PC-9 (cell line): ENCODE data around the gene OR9G1. TPM values are rescaled to one million over a fixed set of nuclear protein-coding genes. Genes with fewer than 3 reads are reported as not detected.
"Not testable (repeated sequence)": the region's sequence is repeated elsewhere in the genome, so short reads cannot be mapped to it uniquely, and the experiment has no call there.

ENCODE experiments used
- BruUV-seq: library from RNA; stranded (reverse); fragments of 400-500 nt; replicated peaks from 2 replicates; lab custom pipeline; 2021; lab: Mats Ljungman, UMichigan
- CTCF ChIA-PET: fragments of 300-600 bp; sonication (Branson Sonifier 250); formaldehyde crosslinking; loops from one replicate; lab custom pipeline; 2022; ENCODE audit warnings: antibody characterized with exemption; lab: Charles Lee
- POLR2A ChIA-PET: fragments of 300-600 bp; sonication (Branson Sonifier 250); formaldehyde crosslinking; loops from one replicate; lab custom pipeline; 2022; ENCODE audit warnings: antibody characterized with exemption; ENCODE audit not compliant: unreplicated experiment; lab: Charles Lee
- DNase-seq, 2 experiments: peaks; one replicate each; pipeline versions ENCODE4 v3.0.0 to v3.0.0-alpha.2; 2015 to 2022; ENCODE audit warnings: mixed read lengths in 1 of 2
- H2AFZ ChIP-seq: fragments of 200-600 bp; sonication (generic); 2 replicates; pipeline ENCODE4 v1.8.1; 2017; ENCODE audit warnings: antibody characterized with exemption
- H3F3A ChIP-seq: fragments of 200-600 bp; sonication (generic); 2 replicates; pipeline ENCODE4 v1.8.1; 2017; ENCODE audit warnings: antibody characterized with exemption, mild to moderate bottlenecking, low read depth; ENCODE audit not compliant: insufficient read depth
- H3K27ac ChIP-seq: fragments of 200-600 bp; sonication (generic); 2 replicates; pipeline ENCODE4 v1.6.1; 2016; ENCODE audit warnings: mixed run types
- H3K27me3 ChIP-seq: fragments of 200-600 bp; sonication (generic); 2 replicates; pipeline ENCODE4 v1.6.1; 2016; ENCODE audit warnings: low read depth, mixed run types; ENCODE audit not compliant: insufficient read depth
- H3K36me3 ChIP-seq: fragments of 200-600 bp; sonication (generic); 2 replicates; pipeline ENCODE4 v1.6.1; 2016; ENCODE audit warnings: low read depth, mixed run types
- H3K4me1 ChIP-seq: fragments of 200-600 bp; sonication (generic); replicated peaks from 2 replicates; pipeline ENCODE4 v1.6.1; 2016; ENCODE audit warnings: mixed run types; ENCODE audit not compliant: insufficient read depth
- H3K4me2 ChIP-seq: fragments of 200-600 bp; sonication (generic); 2 replicates; pipeline ENCODE4 v1.6.1; 2017; ENCODE audit warnings: mixed run types
- H3K4me3 ChIP-seq: fragments of 200-600 bp; sonication (generic); 2 replicates; pipeline ENCODE4 v1.6.1; 2016; ENCODE audit warnings: mixed run types
- H3K79me2 ChIP-seq: fragments of 200-600 bp; sonication (generic); 2 replicates; pipeline ENCODE4 v1.6.1; 2017; ENCODE audit warnings: low read depth, mixed run types
- H3K9me2 ChIP-seq: fragments of 200-600 bp; sonication (generic); 2 replicates; pipeline ENCODE4 v1.8.1; 2017; ENCODE audit warnings: mild to moderate bottlenecking; ENCODE audit not compliant: insufficient read depth
- H3K9me3 ChIP-seq: fragments of 200-600 bp; sonication (generic); 2 replicates; pipeline ENCODE4 v1.8.1; 2016; ENCODE audit warnings: low read depth; ENCODE audit not compliant: insufficient read depth
- H4K20me1 ChIP-seq: fragments of 200-600 bp; sonication (generic); 2 replicates; pipeline ENCODE4 v1.8.1; 2017; ENCODE audit not compliant: insufficient read depth
- EZH2 ChIP-seq: fragments of 200-600 bp; sonication (generic); IDR thresholded peaks from 2 replicates; pipeline ENCODE4 v1.8.0; 2017; ENCODE audit warnings: antibody characterized with exemption, low read depth
- intact Hi-C: fragments of 100-400 bp; cut with micrococcal nuclease; formaldehyde crosslinking; loops from one replicate; pipeline ENCODE4 v1.10.0; 2022; ENCODE audit not compliant: unreplicated experiment
- total RNA-seq: library from RNA; stranded (reverse); gene quantifications from 2 replicates; pipeline ENCODE4 v1.2.3, GENCODE V29; 2021
- TF ChIP-seq, protein P1 (sequence below): fragments of 200-600 bp; sonication (generic); conservative IDR thresholded peaks from 2 replicates; pipeline ENCODE4 v1.6.1; 2017; ENCODE audit warnings: mixed run types, antibody characterized with exemption, mild to moderate bottlenecking, moderate library complexity

OR9G1 gene
- total RNA-seq, 1 experiment from 2014 or later = not detected

- H3K27me3 ChIP-seq = 0 out of 2 replicates have a peak, but pooled peaks cover 8% of the 10 kb centered on the region
- no peak overlapping the region for H2AFZ ChIP-seq
- no peaks in the 10 kb centered on the region for H3K4me1 ChIP-seq
- POLR2A ChIA-PET = no interaction called here
- no peaks in the 10 kb centered on the region for H3K79me2 ChIP-seq
- no peak overlapping the region for H3K4me2 ChIP-seq
- no peak for DNase-seq
- TF ChIP-seq, protein P1, sequence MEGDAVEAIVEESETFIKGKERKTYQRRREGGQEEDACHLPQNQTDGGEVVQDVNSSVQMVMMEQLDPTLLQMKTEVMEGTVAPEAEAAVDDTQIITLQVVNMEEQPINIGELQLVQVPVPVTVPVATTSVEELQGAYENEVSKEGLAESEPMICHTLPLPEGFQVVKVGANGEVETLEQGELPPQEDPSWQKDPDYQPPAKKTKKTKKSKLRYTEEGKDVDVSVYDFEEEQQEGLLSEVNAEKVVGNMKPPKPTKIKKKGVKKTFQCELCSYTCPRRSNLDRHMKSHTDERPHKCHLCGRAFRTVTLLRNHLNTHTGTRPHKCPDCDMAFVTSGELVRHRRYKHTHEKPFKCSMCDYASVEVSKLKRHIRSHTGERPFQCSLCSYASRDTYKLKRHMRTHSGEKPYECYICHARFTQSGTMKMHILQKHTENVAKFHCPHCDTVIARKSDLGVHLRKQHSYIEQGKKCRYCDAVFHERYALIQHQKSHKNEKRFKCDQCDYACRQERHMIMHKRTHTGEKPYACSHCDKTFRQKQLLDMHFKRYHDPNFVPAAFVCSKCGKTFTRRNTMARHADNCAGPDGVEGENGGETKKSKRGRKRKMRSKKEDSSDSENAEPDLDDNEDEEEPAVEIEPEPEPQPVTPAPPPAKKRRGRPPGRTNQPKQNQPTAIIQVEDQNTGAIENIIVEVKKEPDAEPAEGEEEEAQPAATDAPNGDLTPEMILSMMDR = no peak
- TF ChIP-seq EZH2 = no peak
- no peaks in the 10 kb centered on the region for H4K20me1 ChIP-seq
- no peak overlapping the region for H3K4me3 ChIP-seq
- CTCF ChIA-PET = no interaction called here
- H3K27ac ChIP-seq = no peak overlapping the region
- no peaks in the 10 kb centered on the region for H3K9me2 ChIP-seq
- no peaks in the 10 kb centered on the region for H3K36me3 ChIP-seq
- no peaks in the 10 kb centered on the region for H3F3A ChIP-seq
- intact Hi-C loops = no loop called here
- H3K9me3 ChIP-seq = no peaks in the 10 kb centered on the region
- no TSS peak for BruUV-seq
Observed at GRCh38 chr11:56670984-56671383, 27.9 kb upstream of the OR9G1 start.

- Histone ChIP-seq H3K79me2 (no peaks in the 10 kb centered on the region), H3K27ac (no peak overlapping the region), H3K9me2 (no peaks in the 10 kb centered on the region), H3F3A (no peaks in the 10 kb centered on the region), H3K4me3 (no peak overlapping the region), H3K4me2 (no peak overlapping the region), H3K27me3 (no peaks in the 10 kb centered on the region), H2AFZ (no peak overlapping the region), H3K36me3 (no peaks in the 10 kb centered on the region), H4K20me1 (no peaks in the 10 kb centered on the region), H3K9me3 (no peaks in the 10 kb centered on the region), H3K4me1 (no peaks in the 10 kb centered on the region)
- CTCF ChIA-PET = no interaction called here
- POLR2A ChIA-PET = interaction anchor here (0.6 kb wide), 1 partner anchor 84 kb away, joined by 4 read pairs; no protein-coding TSS in a partner anchor
- TF ChIP-seq, protein P1 = no peak
- no peak for TF ChIP-seq EZH2
- no peak for DNase-seq
- BruUV-seq = no TSS peak
- intact Hi-C loops = no loop called here
Observed at GRCh38 chr11:56688554-56689100, 10.3 kb upstream of the OR9G1 start.

- H3K4me3 ChIP-seq, H3K4me1 ChIP-seq, CTCF ChIA-PET, intact Hi-C loops, H3K79me2 ChIP-seq, H3K9me3 ChIP-seq, H3K4me2 ChIP-seq, H3K36me3 ChIP-seq, POLR2A ChIA-PET, H3K27ac ChIP-seq, H4K20me1 ChIP-seq, H3K9me2 ChIP-seq, H3F3A ChIP-seq, H2AFZ ChIP-seq, BruUV-seq, DNase-seq, H3K27me3 ChIP-seq: not testable (repeated sequence)
Observed at GRCh38 chr11:56691179-56691578, 7.7 kb upstream of the OR9G1 start.

- Histone ChIP-seq H3K27ac (no peak overlapping the region), H3K9me3 (no peaks in the 10 kb centered on the region), H3F3A (no peaks in the 10 kb centered on the region), H4K20me1 (no peaks in the 10 kb centered on the region), H2AFZ (no peak overlapping the region), H3K4me3 (no peak overlapping the region), H3K36me3 (no peaks in the 10 kb centered on the region), H3K27me3 (no peaks in the 10 kb centered on the region), H3K4me1 (no peaks in the 10 kb centered on the region), H3K9me2 (no peaks in the 10 kb centered on the region), H3K79me2 (no peaks in the 10 kb centered on the region), H3K4me2 (no peak overlapping the region)
- TF ChIP-seq, protein P1 = no peak
- TF ChIP-seq EZH2 = no peak
- BruUV-seq = no TSS peak
- ChIA-PET CTCF (no interaction called here), POLR2A (no interaction called here)
- DNase-seq = no peak
- intact Hi-C loops = no loop called here
Observed at GRCh38 chr11:56693428-56693827, 5.5 kb upstream of the OR9G1 start.
